GM18502 (cell line): ENCODE measurements around the gene TMA7.

ENCODE experiments used
- ATAC-seq: cut with Tn5 transposase; IDR thresholded peaks from one replicate; pipeline ENCODE4 v1.9.1; 2021; ENCODE audit warnings: mild to moderate bottlenecking; ENCODE audit not compliant: unreplicated experiment, poor library complexity

TMA7 gene

GRCh38 chr3:48407542-48408099 lies 32.4 kb upstream of the TMA7 start:
- ATAC-seq: no peak

- ATAC-seq: no peak
Measured at GRCh38 chr3:48408823-48409281, 31.2 kb upstream of the TMA7 start.

- no peak for ATAC-seq
Measured at GRCh38 chr3:48409291-48410201, 30.5 kb upstream of the TMA7 start.

DNA sequence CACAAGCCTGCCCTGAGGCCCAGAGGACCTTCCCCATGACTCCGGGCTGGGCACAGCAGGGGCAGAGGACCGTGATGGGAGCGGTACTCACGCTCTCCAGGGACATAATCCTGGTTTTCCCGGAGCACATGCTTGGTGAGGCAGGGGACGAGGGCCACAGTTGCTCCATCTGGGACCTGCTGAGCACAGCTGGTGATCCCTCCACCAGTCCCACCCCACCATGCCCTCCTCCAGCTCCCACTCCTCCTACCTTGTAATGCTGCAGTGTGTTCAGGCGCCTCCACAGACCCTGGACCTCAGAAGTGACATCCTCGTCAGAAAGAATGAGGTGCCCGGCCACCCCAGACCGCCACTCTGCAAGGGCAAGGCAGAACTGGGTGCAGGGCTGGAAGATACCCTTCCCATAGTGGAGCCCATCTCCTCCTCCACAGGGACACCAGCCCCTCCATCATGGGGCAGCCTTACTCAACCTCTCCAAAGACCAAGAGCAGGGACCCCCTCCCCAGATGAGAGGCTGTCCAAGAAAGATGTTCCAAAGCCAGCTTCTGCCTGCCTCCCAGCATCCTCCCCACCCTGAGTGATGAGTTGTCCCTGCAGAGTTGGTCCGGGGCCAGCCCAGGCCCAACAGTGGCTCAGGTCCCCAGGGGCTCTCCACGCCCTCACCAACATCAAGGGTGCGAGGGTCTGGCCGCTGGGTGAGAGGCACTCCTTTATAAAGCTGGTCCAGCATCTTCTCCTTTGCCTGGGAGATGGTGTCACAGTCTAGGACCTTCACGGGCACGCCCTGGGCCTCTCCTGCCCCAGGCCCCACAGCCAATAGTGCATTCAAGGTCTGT lies 29.6 kb upstream of the TMA7 start:
- ATAC-seq: no peak

- ATAC-seq: no peak
Measured at GRCh38 chr3:48411041-48411588, 28.9 kb upstream of the TMA7 start.

GRCh38 chr3:48411606-48412374 lies 28.3 kb upstream of the TMA7 start:
- no peak for ATAC-seq

GRCh38 chr3:48412375-48413001 lies 27.6 kb upstream of the TMA7 start:
- ATAC-seq: no peak

GRCh38 chr3:48413086-48413485 lies 27.0 kb upstream of the TMA7 start:
- no peak for ATAC-seq

GRCh38 chr3:48413611-48414010 lies 26.4 kb upstream of the TMA7 start:
- ATAC-seq: no peak

- ATAC-seq: no peak
Measured at GRCh38 chr3:48414376-48415250, 25.4 kb upstream of the TMA7 start.

GRCh38 chr3:48415251-48415953 lies 24.7 kb upstream of the TMA7 start:
- ATAC-seq: no peak

GRCh38 chr3:48416091-48416505 lies 24.0 kb upstream of the TMA7 start:
- no peak for ATAC-seq

DNA sequence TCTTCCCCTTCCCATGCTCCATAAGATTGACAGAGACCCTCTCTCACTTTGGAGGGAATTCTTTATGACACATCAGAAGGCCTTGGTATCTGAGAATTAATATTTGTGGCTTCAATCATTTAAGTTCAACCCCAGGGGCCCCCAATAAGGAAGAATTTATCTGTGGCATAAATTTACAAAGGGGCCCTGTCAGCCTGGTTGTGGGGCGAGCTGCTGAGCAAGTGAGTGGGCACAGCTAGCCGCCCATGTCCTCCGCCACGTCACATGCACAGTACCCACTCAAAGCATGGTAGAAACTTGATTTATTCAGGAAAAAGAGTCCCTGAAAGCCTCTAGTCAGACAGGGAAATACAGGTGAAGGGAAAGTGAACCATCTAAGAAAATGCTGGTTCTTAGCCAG lies 23.5 kb upstream of the TMA7 start:
- no peak for ATAC-seq

DNA sequence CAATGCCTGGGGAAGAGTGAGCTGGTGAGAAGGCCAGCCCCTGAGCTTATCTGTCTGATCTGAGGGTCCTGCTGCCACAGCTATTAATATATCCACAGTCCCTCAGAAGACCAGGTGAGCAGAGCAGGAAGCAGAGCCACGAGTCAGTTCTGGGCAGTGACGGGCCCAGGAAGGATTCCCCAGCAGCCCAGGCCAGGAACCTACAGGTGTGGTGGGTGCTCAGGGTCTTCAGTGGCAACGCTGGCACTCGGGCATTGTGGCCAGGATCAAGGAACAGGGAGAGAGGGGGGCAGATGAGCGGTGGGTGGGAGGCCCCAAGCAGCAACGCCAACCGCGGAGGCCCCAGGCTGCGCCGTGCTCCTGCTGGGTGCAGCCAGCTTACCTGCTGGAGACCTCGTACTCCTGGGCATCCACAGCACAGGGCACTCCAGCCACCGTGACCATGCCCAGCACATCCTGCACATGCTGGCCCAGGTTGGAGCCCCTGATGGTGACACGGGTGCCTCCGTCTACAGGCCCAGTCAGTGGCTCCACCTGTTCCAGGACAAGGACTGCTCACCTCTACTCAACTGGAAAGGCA lies 22.4 kb upstream of the TMA7 start:
- ATAC-seq: no peak

DNA sequence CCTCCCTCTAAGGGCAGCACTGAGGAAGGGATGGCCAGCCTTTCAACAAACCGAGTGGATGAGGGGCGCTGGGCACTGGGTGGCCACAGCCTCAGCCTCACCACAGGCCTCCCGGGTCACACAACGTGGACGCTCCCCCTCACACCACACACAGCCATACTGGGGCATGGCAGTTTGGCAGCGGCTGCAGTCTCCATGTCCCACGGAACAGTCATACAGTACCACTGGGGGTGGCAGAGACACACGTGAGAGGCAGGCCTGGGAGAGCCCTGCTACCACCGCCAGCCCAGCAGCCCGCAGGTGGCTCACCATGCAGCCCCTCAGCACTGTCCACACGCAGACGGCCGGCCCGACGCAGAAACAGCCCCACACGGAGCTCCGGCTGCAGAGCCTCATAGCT lies 21.9 kb upstream of the TMA7 start:
- ATAC-seq: no peak

- no peak for ATAC-seq
Measured at GRCh38 chr3:48418651-48419050, 21.4 kb upstream of the TMA7 start.

- no peak for ATAC-seq
Measured at GRCh38 chr3:48419149-48419548, 20.9 kb upstream of the TMA7 start.

DNA sequence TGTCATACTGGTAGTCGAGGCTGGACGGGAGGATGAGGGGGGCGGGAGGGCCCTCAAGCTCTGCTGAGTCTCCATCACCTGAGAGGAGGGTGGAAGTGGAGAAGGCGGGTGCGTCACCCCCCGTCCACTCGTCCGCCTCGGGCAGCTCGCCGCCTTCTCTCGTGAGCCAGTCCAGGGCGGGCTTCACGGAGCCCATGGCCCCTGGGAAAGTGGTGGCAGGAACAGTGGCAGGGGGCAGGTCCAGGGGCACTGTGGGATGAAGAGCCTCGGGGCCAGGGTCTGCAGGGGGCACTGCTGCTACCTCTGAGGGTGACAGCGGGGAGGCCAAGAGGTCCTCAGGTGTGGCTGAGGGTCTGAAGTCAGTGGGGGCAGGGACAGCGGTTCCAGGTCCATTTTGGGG lies 20.5 kb upstream of the TMA7 start:
- ATAC-seq: no peak
